Prostate gland (tissue), 2 donors: ENCODE data around the gene FANCG. TPM values are rescaled to one million over a fixed set of nuclear protein-coding genes. Genes with fewer than 3 reads are reported as not detected.

Experiments
- DNase-seq: peaks from one replicate; pipeline ENCODE4 v3.0.0-alpha.2; 2019; ENCODE audit warnings: low spot score
- H3K27ac ChIP-seq, 2 donors: fragments of 200-600 bp; sonication (generic); 2 replicates each; pipeline ENCODE4 v1.5.1; 2017 to 2019
- H3K27me3 ChIP-seq: fragments of 200-600 bp; sonication (generic); replicated peaks from 2 replicates; pipeline ENCODE4 v1.5.1; 2019; ENCODE audit not compliant: insufficient read depth
- H3K36me3 ChIP-seq, 2 donors: fragments of 200-600 bp; sonication (generic); 1 replicate in 1 of 2; 2 replicates in 1 of 2; pipeline versions ENCODE4 v1.5.1 to v1.8.1; 2017 to 2019
- H3K4me1 ChIP-seq: fragments of 200-600 bp; sonication (generic); replicated peaks from 2 replicates; pipeline ENCODE4 v1.5.1; 2019
- H3K4me3 ChIP-seq, 2 donors: fragments of 200-600 bp; sonication (generic); 2 replicates each; pipeline ENCODE4 v1.5.1; 2017 to 2019
- H3K9me3 ChIP-seq: fragments of 200-600 bp; sonication (generic); 2 replicates; pipeline ENCODE4 v1.5.1; 2017
- POLR2A ChIP-seq: fragments of 450-650 bp; IDR thresholded peaks from one replicate; pipeline ENCODE4 v1.6.1; 2016; ENCODE audit warnings: antibody characterized with exemption, mild to moderate bottlenecking
- POLR2AphosphoS5 ChIP-seq: sonication (generic); formaldehyde crosslinking; IDR thresholded peaks from one replicate; pipeline ENCODE4 v1.6.1; 2017; ENCODE audit warnings: antibody characterized with exemption
- WGBS: methylation state at CpG from one replicate; pipeline ENCODE4 v1.1.5; 2018; 5-methylcytosine and 5-hydroxymethylcytosine counted together
- intact Hi-C: fragments of 100-400 bp; cut with DNase I; formaldehyde crosslinking; loops from one replicate; pipeline ENCODE4 v1.14.2; 2022
- small RNA-seq, 2 donors: library from RNA; depleted of rRNA; stranded (forward); fragments of <200 nt; gene quantifications; one replicate each; pipeline ENCODE3, GENCODE V24; 2016
- total RNA-seq, 2 donors: library from RNA; depleted of rRNA; stranded (reverse); fragments of >200 nt; gene quantifications; one replicate each; pipeline ENCODE4 v1.1.0, GENCODE V29; 2016
- TF ChIP-seq, protein P1 (sequence below), 4 experiments: fragments of 200-600 bp in 2 of 4; fragments of 450-650 bp in 2 of 4; sonication (generic) in 2 of 4; IDR thresholded peaks; 1 replicate in 3 of 4; 2 replicates in 1 of 4; pipeline ENCODE4 v1.5.1; 2016 to 2019; ENCODE audit warnings: antibody characterized with exemption in 4 of 4, mild to moderate bottlenecking in 2 of 4, moderate library complexity in 2 of 4

FANCG gene
- total RNA-seq, 2 donors from 2014 or later, result 12.9 to 16.8 TPM

DNA sequence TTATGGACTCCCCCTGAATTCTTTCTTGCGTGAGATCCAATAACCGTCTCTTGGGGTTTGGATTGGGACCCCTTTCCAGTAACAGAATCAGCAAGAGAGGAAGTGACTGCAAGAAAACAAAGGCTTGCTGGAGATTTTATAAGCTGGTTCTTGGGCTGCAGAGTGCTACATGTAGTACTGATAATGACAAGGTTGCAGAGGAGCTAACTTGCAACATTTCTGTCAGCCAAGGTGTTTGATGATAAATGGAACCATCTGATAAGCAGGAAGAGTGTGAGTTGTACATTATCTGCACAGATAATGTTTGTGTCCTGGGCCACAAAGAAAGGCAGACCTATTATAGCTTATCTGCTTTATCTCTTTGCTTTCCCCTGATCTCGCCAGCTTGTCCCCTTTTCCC, 53.1 kb downstream of the FANCG start:
- WGBS, result 58% methylated on average over 3 of the region's 3 CpGs
- H3K9me3 ChIP-seq, result no peaks in the 10 kb centered on the region

More for the DNA sequence above, 53.1 kb downstream of the FANCG start:
- no peak overlapping the region for H3K4me3 ChIP-seq
- no peak for TF ChIP-seq POLR2A
- TF ChIP-seq, protein P1, sequence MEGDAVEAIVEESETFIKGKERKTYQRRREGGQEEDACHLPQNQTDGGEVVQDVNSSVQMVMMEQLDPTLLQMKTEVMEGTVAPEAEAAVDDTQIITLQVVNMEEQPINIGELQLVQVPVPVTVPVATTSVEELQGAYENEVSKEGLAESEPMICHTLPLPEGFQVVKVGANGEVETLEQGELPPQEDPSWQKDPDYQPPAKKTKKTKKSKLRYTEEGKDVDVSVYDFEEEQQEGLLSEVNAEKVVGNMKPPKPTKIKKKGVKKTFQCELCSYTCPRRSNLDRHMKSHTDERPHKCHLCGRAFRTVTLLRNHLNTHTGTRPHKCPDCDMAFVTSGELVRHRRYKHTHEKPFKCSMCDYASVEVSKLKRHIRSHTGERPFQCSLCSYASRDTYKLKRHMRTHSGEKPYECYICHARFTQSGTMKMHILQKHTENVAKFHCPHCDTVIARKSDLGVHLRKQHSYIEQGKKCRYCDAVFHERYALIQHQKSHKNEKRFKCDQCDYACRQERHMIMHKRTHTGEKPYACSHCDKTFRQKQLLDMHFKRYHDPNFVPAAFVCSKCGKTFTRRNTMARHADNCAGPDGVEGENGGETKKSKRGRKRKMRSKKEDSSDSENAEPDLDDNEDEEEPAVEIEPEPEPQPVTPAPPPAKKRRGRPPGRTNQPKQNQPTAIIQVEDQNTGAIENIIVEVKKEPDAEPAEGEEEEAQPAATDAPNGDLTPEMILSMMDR (IDR thresholded peaks at IDR 0.05), result no peak
- no peak for TF ChIP-seq POLR2AphosphoS5
- no peak overlapping the region for H3K27ac ChIP-seq
- intact Hi-C loops, result no loop called here
- DNase-seq, result no peak
- no peaks in the 10 kb centered on the region for H3K36me3 ChIP-seq
- no peaks in the 10 kb centered on the region for H3K4me1 ChIP-seq
- no peaks in the 10 kb centered on the region for H3K27me3 ChIP-seq

Small RNAs within 50 kb of the gene (small RNA-seq; reads per million reads assigned to genes)
- gene RN7SL338P, result 0 reads per million in 2 donors

Other genes starting within 250 kb of the FANCG start
- gene PHF24, start 121.7 kb downstream of the FANCG start, total RNA-seq, result 100 to 1,000 TPM in 1 of 2 donors, not detected in 1; 111 TPM
- 10 to 100 TPM; 16.5 to 43.3 TPM for gene DNAJB5, start 90.2 kb downstream of the FANCG start, total RNA-seq
- 100 to 1,000 TPM; 161 to 180 TPM for gene VCP, start 7.3 kb downstream of the FANCG start, total RNA-seq
- 10 to 100 TPM; 29.9 to 30.7 TPM for gene PIGO, start 16.6 kb upstream of the FANCG start, total RNA-seq
- gene STOML2, start 23.2 kb upstream of the FANCG start, total RNA-seq, result 100 to 1,000 TPM; 100 to 114 TPM
- 10 to 100 TPM; 15.9 to 21.3 TPM for gene ATOSB, start 35.9 kb upstream of the FANCG start, total RNA-seq
- gene UNC13B, start 82.1 kb upstream of the FANCG start, total RNA-seq, result 100 to 1,000 TPM in 1 of 2 donors, 10 to 100 TPM in 1; 63.8 to 140 TPM